GM18505 (cell line): ENCODE results near the gene PRKCH.

Source experiments
- ATAC-seq: cut with Tn5 transposase; IDR thresholded peaks from one replicate; pipeline ENCODE4 v1.9.1; 2021; ENCODE audit not compliant: unreplicated experiment
- POLR2A ChIP-seq: IDR thresholded peaks from 4 replicates; pipeline ENCODE4 v1.6.1; 2011; ENCODE audit warnings: borderline replicate concordance; ENCODE audit not compliant: insufficient read depth, insufficient read length; ENCODE audit errors: extremely low read depth

Gene PRKCH

DNA sequence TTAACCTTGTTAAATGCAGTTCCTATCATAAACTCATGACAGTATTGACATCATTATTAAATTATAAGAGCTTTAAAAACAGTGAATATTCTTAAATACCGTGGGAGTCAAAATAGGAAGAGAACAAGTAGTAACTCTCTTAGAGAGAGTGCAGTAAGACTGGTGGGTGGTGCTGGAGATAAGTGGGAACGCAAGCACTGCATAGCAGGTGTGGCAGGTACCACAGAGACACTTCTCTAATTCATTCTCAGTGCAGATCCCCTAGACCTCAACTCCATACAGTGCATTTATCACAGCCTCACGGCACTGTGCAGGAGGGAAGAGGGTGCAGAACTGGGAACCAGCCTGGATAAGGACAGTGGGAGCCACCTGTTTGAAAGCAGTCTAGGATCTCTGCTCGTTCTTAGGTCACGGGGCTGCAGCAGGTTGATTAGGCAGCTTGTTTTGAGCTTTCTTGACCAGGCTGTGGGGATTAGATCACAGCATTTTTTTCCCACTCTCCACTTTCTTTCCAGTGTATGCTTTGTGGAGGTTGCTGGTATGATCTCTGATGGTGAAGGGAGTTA, 165.6 kb downstream of the PRKCH start:
- TF ChIP-seq POLR2A: no peak
- no peak for ATAC-seq

DNA sequence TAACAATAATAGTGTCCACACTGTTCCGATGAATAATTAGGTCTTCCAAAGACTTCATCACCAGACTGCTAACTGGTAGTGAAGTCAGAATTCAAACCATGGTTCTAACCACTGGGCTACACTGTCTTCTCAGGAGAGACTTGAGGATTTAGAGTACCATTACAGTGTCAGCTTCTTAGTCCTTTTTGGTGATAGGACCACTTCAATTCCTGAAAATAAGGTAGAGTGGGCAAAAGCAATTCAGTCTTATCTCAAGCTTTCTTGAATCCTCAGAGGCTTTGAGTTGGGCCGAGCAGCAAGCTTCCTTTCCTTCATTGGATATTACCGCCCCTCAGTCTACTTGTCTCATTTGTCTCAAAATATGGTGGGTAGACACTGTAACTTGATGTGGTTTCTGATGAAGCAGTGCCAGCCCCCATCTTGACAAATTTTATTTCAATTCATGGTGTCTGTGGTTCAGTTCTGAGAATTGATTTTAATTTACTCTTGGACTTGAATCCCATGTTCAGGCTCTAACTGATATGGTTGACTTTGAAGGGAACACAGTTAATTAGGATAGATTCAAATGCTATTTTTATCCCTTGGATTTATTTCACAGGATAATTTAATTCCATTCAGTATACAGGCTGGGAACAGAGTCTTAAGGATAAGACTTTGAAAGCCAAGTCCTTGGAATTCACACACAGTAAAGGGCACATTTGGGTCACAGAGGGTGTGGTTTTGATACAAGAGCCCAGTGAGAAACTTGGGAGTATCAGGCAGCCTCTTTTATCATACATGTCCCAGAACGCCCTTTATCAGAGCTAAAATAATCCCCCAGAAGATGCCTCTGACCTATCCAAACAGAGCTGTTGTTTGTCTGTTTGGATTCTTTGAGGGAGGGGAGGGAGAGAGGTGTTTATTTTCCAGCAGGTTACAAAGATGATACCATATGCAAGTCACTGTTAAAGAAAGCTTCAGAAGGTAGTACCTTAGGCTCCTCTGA, 167.3 kb downstream of the PRKCH start:
- TF ChIP-seq POLR2A: no peak
- no peak for ATAC-seq

GRCh38 chr14:61489512-61489911, 168.1 kb downstream of the PRKCH start:
- no peak for TF ChIP-seq POLR2A
- no peak for ATAC-seq

DNA sequence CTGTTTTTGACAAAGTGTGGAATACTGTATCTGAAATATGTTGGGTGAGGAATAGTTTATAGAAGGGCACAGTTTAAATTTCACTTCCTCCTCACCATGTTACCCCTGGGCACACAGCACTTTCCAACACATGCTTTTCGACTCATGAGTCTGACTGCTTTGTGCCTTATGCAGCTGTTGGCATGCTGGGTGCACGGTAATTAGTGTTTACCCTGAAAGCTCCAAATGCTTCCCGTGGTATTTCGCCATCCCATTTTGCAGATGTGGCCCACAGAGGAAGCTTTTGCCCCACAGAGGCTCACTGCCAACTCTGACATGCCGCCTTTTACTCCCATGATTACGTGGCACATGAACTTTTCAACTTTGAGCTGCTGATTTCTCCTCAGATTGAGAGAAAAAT, 168.6 kb downstream of the PRKCH start:
- no peak for TF ChIP-seq POLR2A
- ATAC-seq: no peak

DNA sequence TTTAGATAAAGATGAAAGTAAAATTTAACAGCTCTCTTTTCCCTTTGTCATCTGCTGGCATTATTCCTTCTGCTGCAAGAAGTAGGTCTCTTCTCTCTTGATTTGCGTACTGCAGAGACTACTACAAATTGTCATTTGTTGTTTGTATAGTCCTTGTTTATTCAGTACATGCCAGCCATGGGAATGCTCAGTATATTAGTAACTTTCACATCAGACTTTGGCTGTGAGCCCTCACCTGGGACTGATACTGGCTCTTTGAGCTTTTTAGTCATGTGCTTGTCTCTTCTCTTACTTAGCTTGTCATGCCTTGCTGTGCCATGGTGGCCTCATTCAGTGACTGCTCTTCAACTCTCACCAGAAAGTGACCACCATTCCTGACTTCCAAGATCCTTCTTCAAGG, 169.8 kb downstream of the PRKCH start:
- ATAC-seq: no peak
- TF ChIP-seq POLR2A: no peak

GRCh38 chr14:61491876-61492434, 170.6 kb downstream of the PRKCH start:
- no peak for ATAC-seq
- no peak for TF ChIP-seq POLR2A

DNA sequence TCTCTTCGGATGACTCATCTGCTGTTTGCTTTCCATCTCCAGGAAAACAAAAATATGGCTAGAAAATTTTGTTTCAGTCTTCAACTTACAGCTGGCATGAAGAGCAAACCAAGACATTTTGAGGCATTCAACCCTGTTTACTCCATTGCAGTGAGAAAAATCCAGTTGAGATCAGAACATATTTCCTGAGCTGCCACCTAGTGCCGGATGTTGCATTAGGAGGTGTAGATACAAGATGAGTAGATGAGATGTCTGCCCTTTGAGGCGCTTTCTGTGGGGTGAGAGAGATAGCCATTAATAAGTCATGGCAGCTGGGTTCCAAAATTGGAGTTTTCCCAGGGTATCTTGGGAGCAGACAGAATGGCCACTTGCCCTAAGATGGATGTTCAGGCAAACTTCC, 171.1 kb downstream of the PRKCH start:
- TF ChIP-seq POLR2A: no peak
- no peak for ATAC-seq

GRCh38 chr14:61493239-61493638, 171.9 kb downstream of the PRKCH start:
- ATAC-seq: no peak
- TF ChIP-seq POLR2A: no peak

- no peak for TF ChIP-seq POLR2A
- no peak for ATAC-seq
These were observed 172.6 kb downstream of the PRKCH start for GRCh38 chr14:61494018-61494417.

- ATAC-seq: no peak
- no peak for TF ChIP-seq POLR2A
These were observed 174.4 kb downstream of the PRKCH start for GRCh38 chr14:61495809-61496208.

DNA sequence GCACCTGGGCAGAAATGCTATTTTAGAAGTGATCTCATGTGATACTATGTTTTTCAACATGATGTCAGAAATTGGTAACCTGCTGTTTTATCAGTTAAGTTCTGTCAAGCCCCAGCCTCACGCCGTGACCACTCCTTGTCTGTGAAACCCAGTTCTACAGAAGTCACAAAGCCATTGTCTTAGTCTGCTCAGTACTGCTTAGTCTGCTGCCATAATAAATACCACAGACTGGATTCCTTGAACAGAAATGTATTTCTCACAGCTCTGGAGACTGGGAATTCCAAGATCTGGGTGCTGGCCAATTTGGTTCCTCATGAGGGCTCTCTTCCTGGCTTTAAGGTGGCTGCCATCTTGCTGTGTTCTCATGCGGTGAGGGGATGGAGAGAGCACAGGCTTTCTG, 176.9 kb downstream of the PRKCH start:
- no peak for TF ChIP-seq POLR2A
- no peak for ATAC-seq

DNA sequence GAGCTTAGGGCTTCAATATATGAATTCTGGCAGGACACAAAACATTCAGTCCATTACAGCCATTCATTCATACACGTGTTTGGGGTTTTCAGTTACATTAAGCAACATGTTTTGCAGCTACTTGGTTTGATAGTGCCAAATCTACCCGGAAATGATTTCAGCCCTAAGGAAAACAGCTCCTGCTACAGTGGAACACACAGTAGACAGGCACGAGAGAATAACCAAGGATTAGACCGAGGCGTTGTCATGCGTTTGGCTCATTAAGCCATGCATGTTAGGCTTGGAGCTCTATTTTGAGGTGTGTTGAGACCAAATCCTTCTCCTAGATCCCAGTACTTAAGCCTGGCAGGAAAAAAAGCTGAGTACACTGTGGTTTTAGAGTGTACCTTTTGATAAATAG, 177.4 kb downstream of the PRKCH start:
- TF ChIP-seq POLR2A: no peak
- ATAC-seq: no peak

GRCh38 chr14:61499991-61500390, 178.6 kb downstream of the PRKCH start:
- no peak for ATAC-seq
- no peak for TF ChIP-seq POLR2A

GRCh38 chr14:61501714-61502458, 180.5 kb downstream of the PRKCH start:
- peak; percentile 58 for TF ChIP-seq POLR2A
- no peak for ATAC-seq

- no peak for ATAC-seq
- TF ChIP-seq POLR2A: no peak
These were observed 181.2 kb downstream of the PRKCH start for GRCh38 chr14:61502459-61503093.
